H1 (cell line): ENCODE data around the gene GNAT2. TPM values are rescaled to one million over a fixed set of nuclear protein-coding genes. Genes with fewer than 3 reads are reported as not detected.

Experiments used
- CTCF ChIA-PET: fragments of 300-600 bp; sonication (Branson Sonifier 250); formaldehyde crosslinking; loops from one replicate; lab custom pipeline; 2021; ENCODE audit not compliant: partially characterized antibody; lab: Charles Lee
- POLR2A ChIA-PET: fragments of 300-600 bp; sonication (Branson Sonifier 250); formaldehyde crosslinking; loops from one replicate; lab custom pipeline; 2021; ENCODE audit warnings: inconsistent platforms; ENCODE audit not compliant: partially characterized antibody; lab: Charles Lee
- DNase-seq, 2 experiments: peaks; one replicate each; pipeline versions ENCODE4 v3.0.0 to v3.0.0-alpha.2; 2010 to 2022; ENCODE audit warnings: low spot score in 2 of 2, low read depth in 1 of 2, mixed read lengths in 1 of 2
- FAIRE-seq: peaks from 2 replicates; lab custom pipeline; 2011; peaks lifted over from hg19 to GRCh38; lab: Jason Lieb, UNC
- H2AFZ ChIP-seq: 2 replicates; pipeline ENCODE4 v1.8.1; 2012; ENCODE audit warnings: low read length, inconsistent platforms
- H2AK5ac ChIP-seq: 2 replicates; pipeline ENCODE4 v1.6.1; 2013; ENCODE audit warnings: low read depth, low read length
- H2BK120ac ChIP-seq: replicated peaks from 2 replicates; pipeline ENCODE3; 2013; ENCODE audit warnings: low read depth, low read length, inconsistent platforms
- H2BK12ac ChIP-seq: 2 replicates; pipeline ENCODE4 v1.6.1; 2013; ENCODE audit warnings: low read depth, low read length
- H2BK15ac ChIP-seq: 2 replicates; pipeline ENCODE4 v1.6.1; 2013; ENCODE audit warnings: low read length
- H2BK20ac ChIP-seq: 2 replicates; pipeline ENCODE4 v1.6.1; 2013; ENCODE audit warnings: low read length
- H2BK5ac ChIP-seq: 2 replicates; pipeline ENCODE4 v1.6.1; 2013; ENCODE audit warnings: low read depth, low read length
- H3K14ac ChIP-seq: 2 replicates; pipeline ENCODE4 v1.6.1; 2013; ENCODE audit warnings: inconsistent platforms; ENCODE audit not compliant: insufficient read length
- H3K18ac ChIP-seq: 2 replicates; pipeline ENCODE4 v1.6.1; 2013; ENCODE audit warnings: low read length; ENCODE audit errors: extremely low read depth
- H3K23ac ChIP-seq: 2 replicates; pipeline ENCODE4 v1.6.1; 2013; ENCODE audit warnings: inconsistent platforms; ENCODE audit not compliant: insufficient read length
- H3K23me2 ChIP-seq: 2 replicates; pipeline ENCODE4 v1.6.1; 2013; ENCODE audit warnings: low read depth, low read length
- H3K27ac ChIP-seq: 2 replicates; pipeline ENCODE4 v1.6.1; 2011; ENCODE audit warnings: low read depth, low read length, inconsistent platforms
- H3K27me3 ChIP-seq, 4 experiments: replicated peaks in 1 of 4; 1 replicate in 1 of 4; 2 replicates in 3 of 4; pipeline versions ENCODE4 v1.6.1 to v1.8.1; 2011 to 2013; ENCODE audit warnings: low read length in 3 of 4, mild to moderate bottlenecking in 3 of 4, inconsistent platforms in 2 of 4, mixed read lengths in 2 of 4, moderate library complexity in 1 of 4; ENCODE audit not compliant: control insufficient read depth in 3 of 4, insufficient read depth in 3 of 4; ENCODE audit errors: extremely low read depth in 1 of 4
- H3K36me3 ChIP-seq, 4 experiments: 2 replicates each; pipeline versions ENCODE4 v1.6.1 to v1.8.1; 2011 to 2013; ENCODE audit warnings: mild to moderate bottlenecking in 4 of 4, low read length in 3 of 4, moderate library complexity in 2 of 4, control low read depth in 1 of 4, inconsistent platforms in 1 of 4; ENCODE audit not compliant: insufficient read depth in 4 of 4, control insufficient read depth in 2 of 4
- H3K4ac ChIP-seq: replicated peaks from 2 replicates; pipeline ENCODE3; 2013; ENCODE audit warnings: low read length, low read depth, mixed read lengths, inconsistent platforms; ENCODE audit not compliant: insufficient read length
- H3K4me1 ChIP-seq, 4 experiments: replicated peaks in 1 of 4; 1 replicate in 1 of 4; 2 replicates in 3 of 4; pipeline versions ENCODE4 v1.6.1 to v1.8.1; 2011 to 2013; ENCODE audit warnings: low read length in 3 of 4, inconsistent platforms in 2 of 4, mixed read lengths in 1 of 4; ENCODE audit not compliant: insufficient read depth in 4 of 4, control insufficient read depth in 3 of 4
- H3K4me2 ChIP-seq, 2 experiments: 2 replicates each; pipeline versions ENCODE4 v1.6.1 to v1.8.1; 2011 to 2013; ENCODE audit warnings: low read depth in 2 of 2, low read length in 2 of 2, control low read depth in 1 of 2, inconsistent platforms in 1 of 2, mild to moderate bottlenecking in 1 of 2; ENCODE audit not compliant: insufficient read depth in 1 of 2
- H3K4me3 ChIP-seq, 4 experiments: fragments of 200-600, 300-600 bp in 1 of 4; sonication (generic), shearing (Covaris generic), sonication (Bioruptor Twin) in 1 of 4; 2 replicates each; pipeline versions ENCODE4 v1.5.1 to v1.8.1; 2011 to 2016; ENCODE audit warnings: low read length in 4 of 4, low read depth in 3 of 4, control low read depth in 2 of 4, inconsistent platforms in 2 of 4, mild to moderate bottlenecking in 2 of 4, mixed read lengths in 1 of 4, moderate library complexity in 1 of 4; ENCODE audit not compliant: insufficient read depth in 2 of 4; ENCODE audit errors: extremely low read depth in 1 of 4
- H3K56ac ChIP-seq: replicated peaks from 2 replicates; pipeline ENCODE3; 2013; ENCODE audit warnings: low read depth, mild to moderate bottlenecking, mixed read lengths, low read length, inconsistent platforms; ENCODE audit not compliant: insufficient read length
- H3K79me1 ChIP-seq: 2 replicates; pipeline ENCODE4 v1.6.1; 2013; ENCODE audit warnings: low read depth, low read length, control low read depth
- H3K79me2 ChIP-seq, 2 experiments: 2 replicates each; pipeline versions ENCODE4 v1.6.1 to v1.8.1; 2012 to 2013; ENCODE audit warnings: low read length in 2 of 2, mild to moderate bottlenecking in 2 of 2, inconsistent platforms in 1 of 2; ENCODE audit not compliant: insufficient read depth in 2 of 2, control insufficient read depth in 1 of 2
- H3K9ac ChIP-seq, 4 experiments: replicated peaks in 1 of 4; 1 replicate in 1 of 4; 2 replicates in 3 of 4; pipeline versions ENCODE4 v1.6.1 to v1.8.1; 2011 to 2013; ENCODE audit warnings: low read depth in 3 of 4, low read length in 3 of 4, control low read depth in 2 of 4, mild to moderate bottlenecking in 2 of 4, moderate library complexity in 2 of 4, inconsistent platforms in 1 of 4; ENCODE audit errors: extremely low read depth in 1 of 4
- H3K9me3 ChIP-seq, 2 experiments: 2 replicates each; pipeline versions ENCODE4 v1.6.1 to v1.8.1; 2012 to 2013; ENCODE audit warnings: mild to moderate bottlenecking in 2 of 2, moderate library complexity in 2 of 2, control low read depth in 1 of 2, inconsistent platforms in 1 of 2, low read depth in 1 of 2, low read length in 1 of 2, mixed read lengths in 1 of 2; ENCODE audit not compliant: insufficient read depth in 2 of 2
- H4K20me1 ChIP-seq, 2 experiments: replicated peaks in 1 of 2; 2 replicates each; pipeline versions ENCODE3 to v1.8.1; 2011 to 2013; ENCODE audit warnings: inconsistent platforms in 2 of 2, low read length in 2 of 2, mild to moderate bottlenecking in 1 of 2; ENCODE audit not compliant: insufficient read depth in 2 of 2, control insufficient read depth in 1 of 2
- H4K5ac ChIP-seq: 2 replicates; pipeline ENCODE4 v1.6.1; 2013; ENCODE audit warnings: low read length, low read depth, mixed read lengths, inconsistent platforms; ENCODE audit not compliant: insufficient read length
- H4K8ac ChIP-seq: 2 replicates; pipeline ENCODE4 v1.8.0; 2013; ENCODE audit warnings: mild to moderate bottlenecking, moderate library complexity, low read length, inconsistent platforms; ENCODE audit not compliant: insufficient read depth; ENCODE audit errors: extremely low read depth
- H4K91ac ChIP-seq: replicated peaks from 2 replicates; pipeline ENCODE3; 2013; ENCODE audit warnings: low read length, mixed read lengths, inconsistent platforms; ENCODE audit not compliant: insufficient read length
- BRCA1 ChIP-seq: IDR thresholded peaks from 2 replicates; pipeline ENCODE4 v1.6.1; 2012; ENCODE audit warnings: low read depth, low read length, improper control_type of control experiment
- JUN ChIP-seq: IDR thresholded peaks from 2 replicates; pipeline ENCODE4 v1.6.1; 2011; ENCODE audit warnings: low read depth, mild to moderate bottlenecking, improper control_type of control experiment, low read length
- KDM5A ChIP-seq: fragments of 200-600 bp; IDR thresholded peaks from 2 replicates; pipeline ENCODE4 v1.7.1; 2012; ENCODE audit warnings: mild to moderate bottlenecking, low read length, inconsistent platforms, mixed read lengths
- MAFK ChIP-seq: IDR thresholded peaks from 2 replicates; pipeline ENCODE4 v1.6.1; 2012; ENCODE audit warnings: low read depth, mild to moderate bottlenecking, improper control_type of control experiment, low read length
- RAD21 ChIP-seq, 2 experiments: IDR thresholded peaks in 1 of 2; conservative IDR thresholded peaks in 1 of 2; 2 replicates each; pipeline ENCODE4 v1.6.1; 2011; ENCODE audit warnings: low read depth in 2 of 2, low read length in 2 of 2, improper control_type of control experiment in 1 of 2, inconsistent platforms in 1 of 2, mild to moderate bottlenecking in 1 of 2, moderate library complexity in 1 of 2
- RBBP5 ChIP-seq: IDR thresholded peaks from 2 replicates; pipeline ENCODE4 v1.7.1; 2012; ENCODE audit warnings: low read depth, mild to moderate bottlenecking, inconsistent platforms, low read length, moderate library complexity, borderline replicate concordance
- RFX5 ChIP-seq: IDR thresholded peaks from 2 replicates; pipeline ENCODE4 v1.6.1; 2011; ENCODE audit warnings: low read depth, low read length, improper control_type of control experiment, borderline replicate concordance
- SAP30 ChIP-seq: fragments of 300-600 bp; sonication (generic); IDR thresholded peaks from 2 replicates; pipeline ENCODE4 v1.7.1; 2012; ENCODE audit warnings: low read length, moderate library complexity, mild to moderate bottlenecking, inconsistent platforms; ENCODE audit not compliant: insufficient read depth, insufficient replicate concordance
- SIRT6 ChIP-seq: IDR thresholded peaks from one replicate; pipeline ENCODE4 v1.7.1; 2012; ENCODE audit warnings: low read length, inconsistent platforms
- SIX5 ChIP-seq: IDR thresholded peaks from 2 replicates; pipeline ENCODE4 v1.6.1; 2011; ENCODE audit warnings: mild to moderate bottlenecking, low read depth, low read length
- SRF ChIP-seq: IDR thresholded peaks from 2 replicates; pipeline ENCODE4 v1.6.1; 2011; ENCODE audit warnings: mild to moderate bottlenecking, low read depth, low read length, moderate library complexity
- SUZ12 ChIP-seq: fragments of 200-600 bp; sonication (generic); IDR thresholded peaks from 2 replicates; pipeline ENCODE4 v1.6.1; 2012; ENCODE audit warnings: mild to moderate bottlenecking, inconsistent platforms, low read length, moderate library complexity, mixed read lengths
- TAF1 ChIP-seq: IDR thresholded peaks from 2 replicates; pipeline ENCODE4 v1.6.1; 2011; ENCODE audit warnings: mild to moderate bottlenecking, low read depth, low read length
- WGBS, 2 experiments: shearing (Covaris generic) in 1 of 2; methylation state at CpG; one replicate each; pipeline versions ENCODE4 v1.1.6 to v1.1.7; 2013 to 2015; ENCODE audit warnings: low lambda C conversion rate in 2 of 2, mixed read lengths in 2 of 2, inconsistent platforms in 1 of 2, low coverage in 1 of 2, missing lambda C conversion rate in 1 of 2; ENCODE audit not compliant: insufficient replicate concordance in 2 of 2, insufficient coverage in 1 of 2, insufficient read length in 1 of 2; ENCODE audit errors: extremely low coverage in 1 of 2, missing lambda C conversion rate in 1 of 2; 5-methylcytosine and 5-hydroxymethylcytosine counted together
- polyA plus RNA-seq, 7 experiments: library from polyadenylated mRNA; depleted of rRNA in 3 of 7; stranded (reverse) in 5 of 7; unstranded in 2 of 7; fragments of >200 nt in 5 of 7; fragments of 200-250 nt in 2 of 7; gene quantifications; 1 replicate in 5 of 7; 2 replicates in 1 of 7; 4 replicates in 1 of 7; pipeline versions ENCODE4 v1.2.1 to v1.2.3, GENCODE V29; 2011 to 2013; ENCODE audit warnings: missing spikeins in 2 of 7, mixed read lengths in 2 of 7
- total RNA-seq: library from RNA; stranded (reverse); fragmentation: NEBNext Ultra II Directional; extraction: Animal tissue kit (Norgen Biotek cat#: 25700); gene quantifications from 2 replicates; pipeline ENCODE4 v1.2.1, GENCODE V29; 2021

GNAT2 gene
- total and polyA plus RNA-seq, 2 of the 8 experiments (the other 6 are each of a cell fraction or from before 2014, with no cell fraction given), result 0.05 TPM; not detected in 1

DNA sequence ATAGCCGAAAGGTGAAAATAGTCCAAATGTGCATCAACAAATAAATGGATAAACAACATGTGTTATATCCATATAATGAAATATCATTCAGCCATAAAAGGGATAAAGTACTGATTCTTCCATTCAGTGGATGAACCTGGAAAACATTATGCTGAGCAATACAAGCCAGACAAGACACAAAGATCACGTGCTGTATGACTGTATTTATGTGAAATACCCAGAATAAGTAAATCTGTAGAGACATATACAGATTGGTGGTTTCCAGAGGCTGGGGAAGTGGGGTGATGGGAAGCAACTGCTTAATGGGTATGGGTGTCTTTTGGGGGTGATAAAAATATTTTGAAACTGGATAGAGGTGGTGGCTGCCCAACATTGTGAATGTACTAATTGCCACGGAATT is 23.2 kb upstream of the GNAT2 start:
- DNase-seq (no peak), FAIRE-seq (no peak)
- Histone ChIP-seq H3K23ac (no peak overlapping the region), H2BK20ac (no peak overlapping the region), H3K36me3 (no peaks in the 10 kb centered on the region), H3K56ac (no peak overlapping the region), H2BK15ac (no peak overlapping the region), H2BK12ac (no peak overlapping the region), H3K14ac (no peak overlapping the region), H2BK5ac (no peak overlapping the region), H2AFZ (no peak overlapping the region), H3K9me3 (no peaks in the 10 kb centered on the region), H3K23me2 (no peaks in the 10 kb centered on the region), H4K91ac (no peak overlapping the region), H3K9ac (no peak overlapping the region), H4K20me1 (no peaks in the 10 kb centered on the region), H4K8ac (no peak overlapping the region), H2AK5ac (no peak overlapping the region), H3K4me3 (no peak overlapping the region), H3K27me3 (no peaks in the 10 kb centered on the region; a peak in 2 of 7 replicates), H3K4ac (no peak overlapping the region), H3K18ac (no peak overlapping the region), H3K79me2 (no peaks in the 10 kb centered on the region), H3K4me1 (no peaks in the 10 kb centered on the region; a peak in 1 of 7 replicates), H4K5ac (no peak overlapping the region), H3K79me1 (no peaks in the 10 kb centered on the region), H2BK120ac (no peak overlapping the region), H3K4me2 (no peak overlapping the region), H3K27ac (no peak overlapping the region)
- ChIA-PET CTCF (interaction anchor here (0.6 to 10.7 kb wide), 18 partner anchors 11 to 364 kb away, joined by 3 to 293 read pairs (median 4); partner anchors contain the start of genes AHCYL1, GSTM1 and GSTM4), POLR2A (interaction anchor here (0.7 kb wide), 1 partner anchor 9 kb away, joined by 6 read pairs; no protein-coding TSS in a partner anchor)
- WGBS, 2 experiments, result 62% methylated on average over 3 of the region's 3 CpGs; no CpG with 5 or more reads in 1 of the 2 experiments
- TF ChIP-seq RFX5 (no peak), JUN (no peak), SRF (no peak), BRCA1 (no peak), KDM5A (no peak), RAD21 (IDR thresholded peaks at IDR 0.05 in 1 of 2, conservative IDR thresholded peaks at IDR 0.05 in 1 of 2; ENCODE audit: low read depth in 2 of 2, low read length in 2 of 2) (no peak), SIX5 (no peak), SAP30 (no peak), RBBP5 (no peak), SIRT6 (no peak), MAFK (no peak), TAF1 (no peak), SUZ12 (no peak)
